ENCODE measurements around the gene RTP1.

GRCh38 chr3:187207624-187208023 is 10.3 kb downstream of the RTP1 start:
- TF ChIP-seq, protein P1, sequence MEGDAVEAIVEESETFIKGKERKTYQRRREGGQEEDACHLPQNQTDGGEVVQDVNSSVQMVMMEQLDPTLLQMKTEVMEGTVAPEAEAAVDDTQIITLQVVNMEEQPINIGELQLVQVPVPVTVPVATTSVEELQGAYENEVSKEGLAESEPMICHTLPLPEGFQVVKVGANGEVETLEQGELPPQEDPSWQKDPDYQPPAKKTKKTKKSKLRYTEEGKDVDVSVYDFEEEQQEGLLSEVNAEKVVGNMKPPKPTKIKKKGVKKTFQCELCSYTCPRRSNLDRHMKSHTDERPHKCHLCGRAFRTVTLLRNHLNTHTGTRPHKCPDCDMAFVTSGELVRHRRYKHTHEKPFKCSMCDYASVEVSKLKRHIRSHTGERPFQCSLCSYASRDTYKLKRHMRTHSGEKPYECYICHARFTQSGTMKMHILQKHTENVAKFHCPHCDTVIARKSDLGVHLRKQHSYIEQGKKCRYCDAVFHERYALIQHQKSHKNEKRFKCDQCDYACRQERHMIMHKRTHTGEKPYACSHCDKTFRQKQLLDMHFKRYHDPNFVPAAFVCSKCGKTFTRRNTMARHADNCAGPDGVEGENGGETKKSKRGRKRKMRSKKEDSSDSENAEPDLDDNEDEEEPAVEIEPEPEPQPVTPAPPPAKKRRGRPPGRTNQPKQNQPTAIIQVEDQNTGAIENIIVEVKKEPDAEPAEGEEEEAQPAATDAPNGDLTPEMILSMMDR (IDR thresholded peaks at IDR 0.05), result no peak
- no peak for TF ChIP-seq POLR2A (IDR thresholded peaks at IDR 0.05)
- TF ChIP-seq EP300 (IDR thresholded peaks at IDR 0.05), result no peak

Data from suprapubic skin (tissue), 3 donors.